Thoracic aorta (tissue), 2 donors: Measurements from ENCODE around the gene GALNT17. TPM values are rescaled to one million over a fixed set of nuclear protein-coding genes. Genes with fewer than 3 reads are reported as not detected.

Source experiments
- ATAC-seq: fragments of 150-250 bp; one replicate; pipeline ENCODE4 v1.8.0; 2017; ENCODE audit warnings: low read depth; ENCODE audit not compliant: insufficient number of reproducible peaks, low FRiP score
- DNase-seq: peaks from one replicate; pipeline ENCODE4 v3.0.0-alpha.2; 2020; ENCODE audit warnings: low spot score
- H3K27ac ChIP-seq, 2 donors: fragments of 200-600 bp; sonication (generic); 1 replicate in 1 of 2; 2 replicates in 1 of 2; pipeline ENCODE4 v1.5.1; 2016; ENCODE audit warnings: mild to moderate bottlenecking in 2 of 2, moderate library complexity in 2 of 2
- H3K27me3 ChIP-seq: fragments of 200-600 bp; sonication (generic); replicated peaks from 2 replicates; pipeline ENCODE4 v1.6.0; 2016; ENCODE audit warnings: mild to moderate bottlenecking; ENCODE audit not compliant: insufficient read depth
- H3K36me3 ChIP-seq: fragments of 200-600 bp; sonication (generic); one replicate; pipeline ENCODE4 v1.5.1; 2016
- H3K4me1 ChIP-seq, 2 donors: fragments of 200-600 bp; sonication (generic); 1 replicate in 1 of 2; 2 replicates in 1 of 2; pipeline versions ENCODE4 v1.5.1 to v1.6.0; 2016; ENCODE audit warnings: low read depth in 2 of 2, mild to moderate bottlenecking in 1 of 2; ENCODE audit not compliant: control insufficient read depth in 1 of 2
- H3K4me3 ChIP-seq: fragments of 200-600 bp; sonication (generic); 2 replicates; pipeline ENCODE4 v1.5.1; 2016; ENCODE audit warnings: mild to moderate bottlenecking
- H3K9me3 ChIP-seq: fragments of 200-600 bp; sonication (generic); 2 replicates; pipeline ENCODE4 v1.5.1; 2016
- CTCF ChIP-seq: fragments of 200-600 bp; sonication (generic); IDR thresholded peaks from one replicate; pipeline ENCODE4 v1.5.1; 2019; ENCODE audit warnings: antibody characterized with exemption
- total RNA-seq, 2 donors: library from RNA; depleted of rRNA; stranded (reverse); fragments of >200 nt; gene quantifications; one replicate each; pipeline versions ENCODE4 v1.1.0 to v1.2.3, GENCODE V29; 2016

Gene GALNT17
- total RNA-seq, 2 donors from 2014 or later = 17.6 to 20.8 TPM

GRCh38 chr7:71132377-71133231, 660 bp downstream of the GALNT17 start:
- no peaks in the 10 kb centered on the region for H3K36me3 ChIP-seq
- peak overlapping the region; percentile 84 for H3K4me3 ChIP-seq
- no peaks in the 10 kb centered on the region for H3K9me3 ChIP-seq
- no peaks in the 10 kb centered on the region for H3K27me3 ChIP-seq
- ATAC-seq (no peak), DNase-seq (no peak)
- peaks cover 0 to 13% of the 10 kb centered on the region in 2 donors for H3K4me1 ChIP-seq
- TF ChIP-seq CTCF = no peak
- peak overlapping the region in 1 of 2 donors; percentile 63 for H3K27ac ChIP-seq

- no peak overlapping the region for H3K27ac ChIP-seq
- no peak for ATAC-seq
Measured at GRCh38 chr7:71133232-71133622, 1.3 kb downstream of the GALNT17 start.

GRCh38 chr7:71133856-71134255, 1.9 kb downstream of the GALNT17 start:
- no peaks in the 10 kb centered on the region for H3K9me3 ChIP-seq
- H3K4me3 ChIP-seq = no peak overlapping the region
- no peaks in the 10 kb centered on the region for H3K27me3 ChIP-seq
- H3K36me3 ChIP-seq = no peaks in the 10 kb centered on the region
- ATAC-seq = no peak
- no peak overlapping the region for H3K27ac ChIP-seq
- DNase-seq = no peak
- peaks cover 0 to 11% of the 10 kb centered on the region in 2 donors for H3K4me1 ChIP-seq
- no peak for TF ChIP-seq CTCF

More at GRCh38 chr7:71133232-71133622, 1.3 kb downstream of the GALNT17 start:
- DNase-seq = no peak
- peak overlapping the region; percentile 84 for H3K4me3 ChIP-seq
- TF ChIP-seq CTCF = no peak
- H3K36me3 ChIP-seq = no peaks in the 10 kb centered on the region
- H3K9me3 ChIP-seq = no peaks in the 10 kb centered on the region
- H3K27me3 ChIP-seq = no peaks in the 10 kb centered on the region
- H3K4me1 ChIP-seq = peaks cover 0 to 13% of the 10 kb centered on the region in 2 donors

GRCh38 chr7:71135116-71135515, 3.2 kb downstream of the GALNT17 start:
- no peaks in the 10 kb centered on the region for H3K36me3 ChIP-seq
- H3K4me3 ChIP-seq = no peak overlapping the region
- H3K9me3 ChIP-seq = no peaks in the 10 kb centered on the region
- TF ChIP-seq CTCF = no peak
- ATAC-seq (no peak), DNase-seq (no peak)
- H3K4me1 ChIP-seq = peaks cover 0 to 7% of the 10 kb centered on the region in 2 donors
- no peak overlapping the region for H3K27ac ChIP-seq
- no peaks in the 10 kb centered on the region for H3K27me3 ChIP-seq

- Histone ChIP-seq H3K27me3 (no peaks in the 10 kb centered on the region), H3K36me3 (no peaks in the 10 kb centered on the region), H3K4me3 (no peak overlapping the region), H3K4me1 (peaks cover 0 to 7% of the 10 kb centered on the region in 2 donors), H3K9me3 (no peaks in the 10 kb centered on the region), H3K27ac (no peak overlapping the region)
- DNase-seq (no peak), ATAC-seq (no peak)
- TF ChIP-seq CTCF = no peak
Measured at GRCh38 chr7:71135663-71136062, 3.7 kb downstream of the GALNT17 start.
